ENCODE measurements around the gene UBE2O.

DNA sequence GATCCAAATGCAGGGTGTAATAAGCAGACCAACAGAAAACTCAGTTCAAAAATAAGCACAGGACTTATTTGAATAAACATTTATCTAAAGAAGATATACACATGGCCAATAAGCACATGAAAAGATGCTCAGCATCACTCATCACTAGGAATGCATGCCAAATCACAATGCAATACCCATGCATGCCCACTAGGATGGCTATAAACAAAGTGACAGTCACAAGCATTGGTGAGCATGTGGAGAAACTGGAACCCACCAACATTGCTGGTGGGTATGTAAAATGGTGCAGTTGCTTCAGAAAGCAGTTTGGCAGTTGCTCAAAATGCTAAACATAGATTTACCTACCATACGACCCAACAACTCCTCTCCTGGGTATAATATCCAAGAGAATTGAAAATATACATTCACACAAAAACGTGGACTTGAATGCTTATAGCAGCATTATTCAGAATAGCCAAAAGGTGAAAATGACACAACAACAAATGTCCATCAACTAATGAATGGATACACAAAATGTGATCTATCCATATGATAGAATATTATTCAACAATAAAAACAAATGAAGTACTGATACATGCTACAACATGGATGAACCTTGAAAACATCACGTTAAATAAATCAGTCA lies 20.1 kb downstream of the UBE2O start:
- TF ChIP-seq, protein P1, sequence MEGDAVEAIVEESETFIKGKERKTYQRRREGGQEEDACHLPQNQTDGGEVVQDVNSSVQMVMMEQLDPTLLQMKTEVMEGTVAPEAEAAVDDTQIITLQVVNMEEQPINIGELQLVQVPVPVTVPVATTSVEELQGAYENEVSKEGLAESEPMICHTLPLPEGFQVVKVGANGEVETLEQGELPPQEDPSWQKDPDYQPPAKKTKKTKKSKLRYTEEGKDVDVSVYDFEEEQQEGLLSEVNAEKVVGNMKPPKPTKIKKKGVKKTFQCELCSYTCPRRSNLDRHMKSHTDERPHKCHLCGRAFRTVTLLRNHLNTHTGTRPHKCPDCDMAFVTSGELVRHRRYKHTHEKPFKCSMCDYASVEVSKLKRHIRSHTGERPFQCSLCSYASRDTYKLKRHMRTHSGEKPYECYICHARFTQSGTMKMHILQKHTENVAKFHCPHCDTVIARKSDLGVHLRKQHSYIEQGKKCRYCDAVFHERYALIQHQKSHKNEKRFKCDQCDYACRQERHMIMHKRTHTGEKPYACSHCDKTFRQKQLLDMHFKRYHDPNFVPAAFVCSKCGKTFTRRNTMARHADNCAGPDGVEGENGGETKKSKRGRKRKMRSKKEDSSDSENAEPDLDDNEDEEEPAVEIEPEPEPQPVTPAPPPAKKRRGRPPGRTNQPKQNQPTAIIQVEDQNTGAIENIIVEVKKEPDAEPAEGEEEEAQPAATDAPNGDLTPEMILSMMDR (IDR thresholded peaks at IDR 0.05), result no peak
- TF ChIP-seq POLR2A (IDR thresholded peaks at IDR 0.05), result no peak
- TF ChIP-seq EP300 (IDR thresholded peaks at IDR 0.05), result no peak

Data from ovary (tissue), 3 donors.